CD8-positive, alpha-beta memory T cell (primary cell): Measurements from ENCODE around the gene OLFM2. TPM values are rescaled to one million over a fixed set of nuclear protein-coding genes. Genes with fewer than 3 reads are reported as not detected.

Source experiments
- CTCF ChIA-PET: fragments of 350-600 bp; sonication (Branson Sonifier 250); formaldehyde crosslinking; loops from one replicate; lab custom pipeline; 2021; ENCODE audit warnings: antibody characterized with exemption; lab: Charles Lee
- POLR2A ChIA-PET: fragments of 350-600 bp; sonication (Branson Sonifier 250); formaldehyde crosslinking; loops from one replicate; lab custom pipeline; 2021; ENCODE audit warnings: antibody characterized with exemption; lab: Charles Lee
- DNase-seq, 5 donors: peaks; one replicate each; pipeline versions ENCODE4 v3.0.0 to v3.0.0-alpha.2; 2020 to 2022; ENCODE audit warnings: mixed read lengths in 1 of 5
- H3K27ac ChIP-seq: one replicate; pipeline ENCODE4 v1.7.0; 2013; ENCODE audit warnings: low read depth, mild to moderate bottlenecking, low read length, moderate library complexity
- H3K27me3 ChIP-seq: 2 replicates; pipeline ENCODE4 v1.7.0; 2013; ENCODE audit warnings: low read length, mild to moderate bottlenecking; ENCODE audit not compliant: insufficient read depth, poor library complexity, severe bottlenecking
- H3K36me3 ChIP-seq: 2 replicates; pipeline ENCODE4 v1.7.0; 2013; ENCODE audit warnings: mild to moderate bottlenecking, low read length, moderate library complexity; ENCODE audit not compliant: insufficient read depth
- H3K4me1 ChIP-seq: 2 replicates; pipeline ENCODE4 v1.7.0; 2013; ENCODE audit warnings: mild to moderate bottlenecking, low read length, moderate library complexity; ENCODE audit not compliant: insufficient read depth
- H3K4me3 ChIP-seq: 2 replicates; pipeline ENCODE4 v1.7.0; 2013; ENCODE audit warnings: mild to moderate bottlenecking, low read length
- H3K9me3 ChIP-seq: 2 replicates; pipeline ENCODE4 v1.7.0; 2013; ENCODE audit warnings: mild to moderate bottlenecking, low read length
- H3K27ac Mint-ChIP-seq, 8 donors: one replicate each; pipeline ENCODE4 v1.8.0; 2020 to 2021; ENCODE audit warnings: mixed read lengths in 8 of 8, mild to moderate bottlenecking in 6 of 8, inconsistent platforms in 3 of 8, moderate library complexity in 3 of 8
- H3K27me3 Mint-ChIP-seq, 2 donors: one replicate each; pipeline ENCODE4 v1.8.0; 2020 to 2021; ENCODE audit warnings: mixed read lengths in 2 of 2, mild to moderate bottlenecking in 1 of 2, moderate library complexity in 1 of 2
- H3K36me3 Mint-ChIP-seq, 3 donors: one replicate each; pipeline ENCODE4 v1.8.0; 2020 to 2021; ENCODE audit warnings: mixed read lengths in 3 of 3, inconsistent platforms in 1 of 3, mild to moderate bottlenecking in 1 of 3
- H3K4me1 Mint-ChIP-seq, 3 donors: one replicate each; pipeline ENCODE4 v1.8.0; 2020 to 2021; ENCODE audit warnings: mixed read lengths in 3 of 3, inconsistent platforms in 1 of 3, mild to moderate bottlenecking in 1 of 3
- H3K4me3 Mint-ChIP-seq, 7 donors: one replicate each; pipeline ENCODE4 v1.8.0; 2020 to 2021; ENCODE audit warnings: mixed read lengths in 7 of 7, mild to moderate bottlenecking in 6 of 7, moderate library complexity in 4 of 7, inconsistent platforms in 2 of 7
- H3K9me3 Mint-ChIP-seq, 5 donors: one replicate each; pipeline ENCODE4 v1.8.0; 2020 to 2022; ENCODE audit warnings: mixed read lengths in 5 of 5, mild to moderate bottlenecking in 3 of 5, moderate library complexity in 2 of 5, inconsistent platforms in 1 of 5
- polyA plus RNA-seq: library from polyadenylated mRNA; unstranded; fragments of 300-500 nt; fragmentation: Illumina TruSeq; gene quantifications from one replicate; pipeline ENCODE4 v1.2.3, GENCODE V29; 2021
- total RNA-seq, 2 experiments: library from RNA; stranded (reverse); gene quantifications; one replicate each; pipeline ENCODE4 v1.2.3, GENCODE V29; 2021

Gene OLFM2
- total and polyA plus RNA-seq, 3 experiments from 2014 or later, result 0.40 to 4.6 (median 0.90) TPM

GRCh38 chr19:9862938-9863337, 73.4 kb downstream of the OLFM2 start:
- Mint-ChIP-seq H3K4me1 (peaks cover 60 to 85% (median 78%) of the 10 kb centered on the region in 3 donors), H3K27me3 (no peaks in the 10 kb centered on the region), H3K9me3 (no peaks in the 10 kb centered on the region), H3K36me3 (peaks cover under 1 to 2% (median under 1%) of the 10 kb centered on the region in 3 donors), H3K27ac (peak overlapping the region; percentile 56 to 97 (median 92)), H3K4me3 (peak overlapping the region in 6 of 7 donors; percentile 51 to 82 (median 68))
- no peaks in the 10 kb centered on the region for H3K27me3 ChIP-seq
- peaks cover 93% of the 10 kb centered on the region for H3K4me1 ChIP-seq
- CTCF ChIA-PET, result interaction anchor here (2.1 kb wide), 1 partner anchor 28 kb away, joined by 6 read pairs; the partner anchor contains the start of gene PIN1
- POLR2A ChIA-PET, result interaction anchor here (0.7 kb wide), 1 partner anchor 740 kb away, joined by 3 read pairs; no protein-coding TSS in a partner anchor
- no peaks in the 10 kb centered on the region for H3K36me3 ChIP-seq
- peak overlapping the region; percentile 28 for H3K4me3 ChIP-seq
- H3K9me3 ChIP-seq, result no peaks in the 10 kb centered on the region
- peak in 2 of 5 donors; percentile 9 to 59 for DNase-seq
- H3K27ac ChIP-seq, result no peak overlapping the region

DNA sequence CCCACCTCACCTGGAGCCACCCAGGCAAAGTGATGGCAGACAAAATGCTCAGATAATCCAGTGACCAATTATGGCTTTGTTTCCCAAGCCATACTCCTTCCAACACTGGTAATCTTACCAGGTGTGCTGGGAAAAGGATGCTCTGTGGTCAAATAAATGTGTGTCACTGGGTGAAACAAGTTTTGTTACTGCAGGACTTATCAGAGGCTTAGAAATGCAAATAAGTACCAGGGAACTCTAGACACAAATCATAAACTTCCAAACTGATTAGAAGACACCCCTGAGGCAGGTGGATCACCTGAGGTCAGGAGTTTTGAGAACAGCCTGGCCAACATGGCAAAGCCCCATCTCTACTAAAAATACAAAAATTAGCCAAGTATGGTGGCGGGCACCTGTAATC, 74.8 kb downstream of the OLFM2 start:
- Histone ChIP-seq H3K4me3 (no peak overlapping the region), H3K9me3 (no peaks in the 10 kb centered on the region), H3K36me3 (no peaks in the 10 kb centered on the region), H3K27me3 (no peaks in the 10 kb centered on the region), H3K4me1 (peaks cover 95% of the 10 kb centered on the region), H3K27ac (no peak overlapping the region)
- POLR2A ChIA-PET, result no interaction called here
- peaks cover 68 to 90% (median 87%) of the 10 kb centered on the region in 3 donors for H3K4me1 Mint-ChIP-seq
- no peaks in the 10 kb centered on the region for H3K9me3 Mint-ChIP-seq
- peak overlapping the region in 3 of 8 donors; percentile 54 to 79 (median 56) for H3K27ac Mint-ChIP-seq
- CTCF ChIA-PET, result interaction anchor here (0.9 kb wide), 1 partner anchor 26 kb away, joined by 3 read pairs; the partner anchor contains the start of gene PIN1
- H3K36me3 Mint-ChIP-seq, result peaks cover 2 to 4% (median 3%) of the 10 kb centered on the region in 3 donors
- H3K27me3 Mint-ChIP-seq, result no peaks in the 10 kb centered on the region
- DNase-seq, result no peak
- H3K4me3 Mint-ChIP-seq, result peak overlapping the region in 1 of 7 donors; percentile 56

DNA sequence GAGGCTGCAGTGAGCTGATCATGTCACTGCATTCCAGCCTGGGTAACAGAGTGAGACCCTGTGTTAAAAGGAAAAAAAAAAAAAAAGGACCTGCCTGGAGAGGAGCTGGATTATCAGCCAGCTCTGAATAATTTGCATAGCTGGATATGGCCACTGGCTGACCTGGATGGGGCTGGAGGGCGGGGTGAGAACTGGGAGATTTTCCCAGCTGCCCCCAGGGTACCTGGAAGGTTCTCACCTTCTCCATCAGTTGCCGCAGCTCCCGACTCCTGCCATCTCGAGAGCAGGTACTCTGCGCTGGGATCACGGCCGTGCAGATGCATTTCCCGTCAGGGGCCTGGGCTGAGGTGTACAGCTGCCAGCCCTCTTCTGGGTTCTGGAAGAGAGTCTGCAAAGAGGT, 75.9 kb downstream of the OLFM2 start:
- Histone ChIP-seq H3K27ac (no peak overlapping the region), H3K4me3 (no peak overlapping the region), H3K4me1 (peaks cover 89% of the 10 kb centered on the region), H3K36me3 (no peaks in the 10 kb centered on the region), H3K9me3 (no peaks in the 10 kb centered on the region), H3K27me3 (no peaks in the 10 kb centered on the region)
- H3K4me1 Mint-ChIP-seq, result peaks cover 62 to 89% (median 82%) of the 10 kb centered on the region in 3 donors
- no peak for DNase-seq
- H3K9me3 Mint-ChIP-seq, result no peaks in the 10 kb centered on the region
- H3K36me3 Mint-ChIP-seq, result peaks cover 2 to 4% (median 3%) of the 10 kb centered on the region in 3 donors
- ChIA-PET CTCF (no interaction called here), POLR2A (no interaction called here)
- no peak overlapping the region for H3K4me3 Mint-ChIP-seq
- H3K27ac Mint-ChIP-seq, result peak overlapping the region in 1 of 8 donors; percentile 17
- H3K27me3 Mint-ChIP-seq, result no peaks in the 10 kb centered on the region

DNA sequence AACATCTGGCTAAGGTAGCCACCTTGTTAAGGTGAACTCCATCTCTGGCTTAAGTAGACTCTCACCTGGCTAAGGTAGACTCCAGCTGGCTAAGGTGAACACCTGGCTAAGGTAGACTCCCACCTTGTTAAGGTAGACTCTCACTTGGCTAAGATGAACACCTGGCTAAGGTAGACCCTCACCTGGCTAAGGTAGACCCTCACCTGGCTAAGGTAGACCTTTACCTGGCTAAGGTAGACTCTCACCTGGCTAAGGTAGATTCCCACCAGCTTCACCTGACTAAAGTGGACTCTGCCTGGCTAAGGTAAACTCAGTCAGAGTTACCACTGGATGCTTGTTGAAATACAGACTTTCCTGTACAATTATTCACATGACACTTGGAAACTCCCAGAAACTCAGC, 77.5 kb downstream of the OLFM2 start:
- Mint-ChIP-seq H3K27ac (peak overlapping the region in 7 of 8 donors; percentile 67 to 100 (median 99)), H3K9me3 (no peaks in the 10 kb centered on the region), H3K36me3 (peaks cover 3 to 9% (median 4%) of the 10 kb centered on the region in 3 donors), H3K27me3 (no peaks in the 10 kb centered on the region), H3K4me1 (peaks cover 60 to 88% (median 71%) of the 10 kb centered on the region in 3 donors), H3K4me3 (peak overlapping the region; percentile 82 to 96 (median 91))
- no peaks in the 10 kb centered on the region for H3K36me3 ChIP-seq
- peaks cover 74% of the 10 kb centered on the region for H3K4me1 ChIP-seq
- H3K9me3 ChIP-seq, result no peaks in the 10 kb centered on the region
- DNase-seq, result no peak
- H3K27me3 ChIP-seq, result no peaks in the 10 kb centered on the region
- peak overlapping the region; percentile 51 for H3K4me3 ChIP-seq
- ChIA-PET CTCF (interaction anchor here (0.9 to 1.2 kb wide), 4 partner anchors 10 to 31 kb away, joined by 3 to 4 read pairs (median 3); partner anchors contain the start of gene UBL5), POLR2A (interaction anchor here (0.7 kb wide), 1 partner anchor 32 kb away, joined by 3 read pairs; no protein-coding TSS in a partner anchor)
- H3K27ac ChIP-seq, result no peak overlapping the region

- CTCF ChIA-PET, result interaction anchor here (0.9 to 1.6 kb wide), 7 partner anchors 9 to 44 kb away, joined by 3 to 5 read pairs (median 3); partner anchors contain the start of genes PIN1 and UBL5
- H3K27ac Mint-ChIP-seq, result peak overlapping the region; percentile 67 to 100 (median 98)
- no peaks in the 10 kb centered on the region for H3K9me3 Mint-ChIP-seq
- DNase-seq, result peak in 2 of 5 donors; percentile 40 to 57
- H3K36me3 Mint-ChIP-seq, result peaks cover 4 to 10% (median 4%) of the 10 kb centered on the region in 3 donors
- H3K27me3 Mint-ChIP-seq, result no peaks in the 10 kb centered on the region
- H3K27me3 ChIP-seq, result no peaks in the 10 kb centered on the region
- peak overlapping the region; percentile 82 to 96 (median 91) for H3K4me3 Mint-ChIP-seq
- H3K4me3 ChIP-seq, result peak overlapping the region; percentile 91
- H3K9me3 ChIP-seq, result no peaks in the 10 kb centered on the region
- peaks cover 67% of the 10 kb centered on the region for H3K4me1 ChIP-seq
- H3K27ac ChIP-seq, result peak overlapping the region; percentile 57
- H3K36me3 ChIP-seq, result no peaks in the 10 kb centered on the region
- H3K4me1 Mint-ChIP-seq, result peaks cover 55 to 86% (median 67%) of the 10 kb centered on the region in 3 donors
- POLR2A ChIA-PET, result interaction anchor here (0.7 to 1.1 kb wide), 3 partner anchors 9 to 31 kb away, joined by 3 to 4 read pairs (median 4); partner anchors contain the start of gene PIN1
Observed at GRCh38 chr19:9857920-9858746, 78.2 kb downstream of the OLFM2 start.

GRCh38 chr19:9857076-9857721, 79.1 kb downstream of the OLFM2 start:
- Mint-ChIP-seq H3K27me3 (no peaks in the 10 kb centered on the region), H3K4me3 (peak overlapping the region; percentile 82 to 96 (median 91)), H3K27ac (peak overlapping the region; percentile 67 to 100 (median 98)), H3K9me3 (no peaks in the 10 kb centered on the region), H3K4me1 (peaks cover 48 to 80% (median 57%) of the 10 kb centered on the region in 3 donors), H3K36me3 (peaks cover 4 to 15% (median 4%) of the 10 kb centered on the region in 3 donors)
- Histone ChIP-seq H3K27ac (peak overlapping the region; percentile 57), H3K4me3 (peak overlapping the region; percentile 91), H3K36me3 (no peaks in the 10 kb centered on the region), H3K27me3 (no peaks in the 10 kb centered on the region), H3K4me1 (peaks cover 58% of the 10 kb centered on the region), H3K9me3 (no peaks in the 10 kb centered on the region)
- ChIA-PET POLR2A (interaction anchor here (1.1 kb wide), 1 partner anchor 22 kb away, joined by 4 read pairs; the partner anchor contains the start of gene PIN1), CTCF (interaction anchor here (1.1 to 1.6 kb wide), 4 partner anchors 10 to 45 kb away, joined by 3 to 5 read pairs (median 4); partner anchors contain the start of gene PIN1)
- no peak for DNase-seq

GRCh38 chr19:9856609-9857008, 79.7 kb downstream of the OLFM2 start:
- peaks cover 44 to 77% (median 51%) of the 10 kb centered on the region in 3 donors for H3K4me1 Mint-ChIP-seq
- H3K4me1 ChIP-seq, result peaks cover 52% of the 10 kb centered on the region
- no peaks in the 10 kb centered on the region for H3K27me3 ChIP-seq
- peak overlapping the region; percentile 41 to 90 (median 76) for H3K4me3 Mint-ChIP-seq
- no peaks in the 10 kb centered on the region for H3K36me3 ChIP-seq
- CTCF ChIA-PET, result interaction anchor here (1.1 to 1.6 kb wide), 2 partner anchors 10 to 45 kb away, joined by 3 to 4 read pairs; no protein-coding TSS in a partner anchor
- no peaks in the 10 kb centered on the region for H3K9me3 Mint-ChIP-seq
- no peaks in the 10 kb centered on the region for H3K9me3 ChIP-seq
- POLR2A ChIA-PET, result no interaction called here
- H3K27ac ChIP-seq, result no peak overlapping the region
- H3K27me3 Mint-ChIP-seq, result no peaks in the 10 kb centered on the region
- H3K4me3 ChIP-seq, result peak overlapping the region; percentile 91
- DNase-seq, result no peak
- H3K36me3 Mint-ChIP-seq, result peaks cover 4 to 21% (median 4%) of the 10 kb centered on the region in 3 donors
- peak overlapping the region in 7 of 8 donors; percentile 10 to 99 (median 93) for H3K27ac Mint-ChIP-seq
